ENCODE measurements around the gene ALG12. TPM values are rescaled to one million over a fixed set of nuclear protein-coding genes. Genes with fewer than 3 reads are reported as not detected.

ALG12 gene
- total RNA-seq, 1 donor from 2014 or later: 24.5 TPM

- DNase-seq (ENCODE audit: low read depth): peak; percentile 59
These were observed 25.9 kb downstream of the ALG12 start for GRCh38 chr22:49892226-49892899.

- DNase-seq (ENCODE audit: low read depth): no peak
These were observed 29.2 kb downstream of the ALG12 start for GRCh38 chr22:49889071-49889470.

GRCh38 chr22:49887702-49888101, 30.5 kb downstream of the ALG12 start:
- no peak for DNase-seq (ENCODE audit: low read depth)

GRCh38 chr22:49887064-49887451, 31.2 kb downstream of the ALG12 start:
- DNase-seq (ENCODE audit: low read depth): no peak

GRCh38 chr22:49886346-49887063, 31.7 kb downstream of the ALG12 start:
- DNase-seq (ENCODE audit: low read depth): no peak

- DNase-seq (ENCODE audit: low read depth): no peak
These were observed 32.4 kb downstream of the ALG12 start for GRCh38 chr22:49885881-49886280.

GRCh38 chr22:49885281-49885680, 33.0 kb downstream of the ALG12 start:
- no peak for DNase-seq (ENCODE audit: low read depth)

- DNase-seq (ENCODE audit: low read depth): no peak
These were observed 33.6 kb downstream of the ALG12 start for GRCh38 chr22:49884503-49885260.

GRCh38 chr22:49884075-49884474, 34.2 kb downstream of the ALG12 start:
- DNase-seq (ENCODE audit: low read depth): no peak

- no peak for DNase-seq (ENCODE audit: low read depth)
These were observed 35.0 kb downstream of the ALG12 start for GRCh38 chr22:49883294-49883640.

GRCh38 chr22:49882519-49883293, 35.5 kb downstream of the ALG12 start:
- DNase-seq (ENCODE audit: low read depth): no peak

GRCh38 chr22:49881856-49882255, 36.4 kb downstream of the ALG12 start:
- no peak for DNase-seq (ENCODE audit: low read depth)

GRCh38 chr22:49880281-49880680, 38.0 kb downstream of the ALG12 start:
- DNase-seq (ENCODE audit: low read depth): no peak

- DNase-seq (ENCODE audit: low read depth): no peak
These were observed 38.4 kb downstream of the ALG12 start for GRCh38 chr22:49879871-49880270.

- peak; percentile 61 for DNase-seq (ENCODE audit: low read depth)
These were observed 40.0 kb downstream of the ALG12 start for GRCh38 chr22:49878206-49878605.

- DNase-seq (ENCODE audit: low read depth): no peak
These were observed 40.6 kb downstream of the ALG12 start for GRCh38 chr22:49877642-49878041.

GRCh38 chr22:49873228-49873940, 44.9 kb downstream of the ALG12 start:
- no peak for DNase-seq (ENCODE audit: low read depth)

GRCh38 chr22:49872347-49872746, 45.9 kb downstream of the ALG12 start:
- no peak for DNase-seq (ENCODE audit: low read depth)

- no peak for DNase-seq (ENCODE audit: low read depth)
These were observed 46.8 kb downstream of the ALG12 start for GRCh38 chr22:49871482-49871881.

- DNase-seq (ENCODE audit: low read depth): no peak
These were observed 48.2 kb downstream of the ALG12 start for GRCh38 chr22:49869845-49870712.
